ENCODE data around the gene HDGF. TPM values are rescaled to one million over a fixed set of nuclear protein-coding genes. Genes with fewer than 3 reads are reported as not detected.

The HDGF gene
- 100 to 1,000 TPM in 1 of 2 donors, 10 to 100 TPM in 1; 75.3 to 100 TPM for total RNA-seq
- 91.1 to 199 reads per million in 2 donors for total RNA-seq

DNA sequence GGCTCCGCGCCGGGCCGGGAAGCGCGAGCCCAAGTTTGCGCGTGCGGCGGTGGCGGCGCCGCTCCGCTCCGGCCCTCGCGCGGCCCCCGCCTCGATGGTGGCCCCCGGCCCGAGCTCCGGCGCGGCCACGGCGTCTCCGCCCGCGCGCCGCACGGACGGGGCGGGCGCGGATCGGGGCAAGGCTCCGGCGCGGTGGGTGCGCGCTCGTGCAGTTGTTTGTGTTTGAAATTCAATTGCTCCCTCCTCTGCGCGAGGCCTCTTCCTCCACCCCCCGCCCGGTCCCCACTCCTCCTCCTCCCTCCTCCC lies at the start of gene HDGF:
HDGF (minus strand) TSS at position 225 of the 306 bp plus-strand sequence. CDS start 246 bp downstream, outside the sequence.
- peaks cover 2% of the 10 kb centered on the region for H3K36me3 Mint-ChIP-seq (ENCODE audit: low read depth)
- DNase-seq (no peak), ATAC-seq (no peak)
- no peaks in the 10 kb centered on the region for H3K9me3 ChIP-seq (ENCODE audit: control insufficient read depth, low read length, poor library complexity, severe bottlenecking)
- no peaks in the 10 kb centered on the region for H3K27me3 Mint-ChIP-seq
- H3K27ac Mint-ChIP-seq: peak within 1 kb of the TSS; percentile 99
- H3K4me3 Mint-ChIP-seq: peak within 1 kb of the TSS; percentile 94
- H3K4me1 Mint-ChIP-seq: peaks cover 36% of the 10 kb centered on the region

- H3K36me3 Mint-ChIP-seq (ENCODE audit: low read depth): peaks cover 8% of the 10 kb centered on the region
- H3K9me3 ChIP-seq (ENCODE audit: control insufficient read depth, low read length, poor library complexity, severe bottlenecking): no peaks in the 10 kb centered on the region
- H3K4me1 Mint-ChIP-seq: peaks cover 28% of the 10 kb centered on the region
- peak; percentile 72 for ATAC-seq
- no peaks in the 10 kb centered on the region for H3K27me3 Mint-ChIP-seq
- DNase-seq: peak in 2 of 3 donors; percentile 33 to 53
- no peak overlapping the region for H3K4me3 Mint-ChIP-seq
- no peak overlapping the region for H3K27ac Mint-ChIP-seq
Measured at GRCh38 chr1:156797212-156797871, 45.9 kb upstream of the HDGF start.

- ATAC-seq (no peak), DNase-seq (no peak)
- Mint-ChIP-seq H3K4me1 (peaks cover 20% of the 10 kb centered on the region), H3K27ac (no peak overlapping the region), H3K27me3 (no peaks in the 10 kb centered on the region), H3K4me3 (no peak overlapping the region), H3K36me3 (ENCODE audit: low read depth) (peaks cover 10% of the 10 kb centered on the region)
- H3K9me3 ChIP-seq (ENCODE audit: control insufficient read depth, low read length, poor library complexity, severe bottlenecking): no peaks in the 10 kb centered on the region
Measured at GRCh38 chr1:156796340-156797097, 45.0 kb upstream of the HDGF start.

GRCh38 chr1:156795787-156796186 lies 44.3 kb upstream of the HDGF start:
- no peaks in the 10 kb centered on the region for H3K27me3 Mint-ChIP-seq
- H3K4me1 Mint-ChIP-seq: peaks cover 16% of the 10 kb centered on the region
- no peaks in the 10 kb centered on the region for H3K9me3 ChIP-seq (ENCODE audit: control insufficient read depth, low read length, poor library complexity, severe bottlenecking)
- ATAC-seq (no peak), DNase-seq (no peak)
- peaks cover 10% of the 10 kb centered on the region for H3K36me3 Mint-ChIP-seq (ENCODE audit: low read depth)
- H3K4me3 Mint-ChIP-seq: no peak overlapping the region
- H3K27ac Mint-ChIP-seq: no peak overlapping the region

GRCh38 chr1:156795374-156795733 lies 43.9 kb upstream of the HDGF start:
- H3K4me1 Mint-ChIP-seq: peaks cover 17% of the 10 kb centered on the region
- H3K27ac Mint-ChIP-seq: no peak overlapping the region
- no peak for DNase-seq
- no peaks in the 10 kb centered on the region for H3K27me3 Mint-ChIP-seq
- H3K36me3 Mint-ChIP-seq (ENCODE audit: low read depth): peaks cover 10% of the 10 kb centered on the region
- H3K4me3 Mint-ChIP-seq: no peak overlapping the region
- no peaks in the 10 kb centered on the region for H3K9me3 ChIP-seq (ENCODE audit: control insufficient read depth, low read length, poor library complexity, severe bottlenecking)
- ATAC-seq: no peak

DNA sequence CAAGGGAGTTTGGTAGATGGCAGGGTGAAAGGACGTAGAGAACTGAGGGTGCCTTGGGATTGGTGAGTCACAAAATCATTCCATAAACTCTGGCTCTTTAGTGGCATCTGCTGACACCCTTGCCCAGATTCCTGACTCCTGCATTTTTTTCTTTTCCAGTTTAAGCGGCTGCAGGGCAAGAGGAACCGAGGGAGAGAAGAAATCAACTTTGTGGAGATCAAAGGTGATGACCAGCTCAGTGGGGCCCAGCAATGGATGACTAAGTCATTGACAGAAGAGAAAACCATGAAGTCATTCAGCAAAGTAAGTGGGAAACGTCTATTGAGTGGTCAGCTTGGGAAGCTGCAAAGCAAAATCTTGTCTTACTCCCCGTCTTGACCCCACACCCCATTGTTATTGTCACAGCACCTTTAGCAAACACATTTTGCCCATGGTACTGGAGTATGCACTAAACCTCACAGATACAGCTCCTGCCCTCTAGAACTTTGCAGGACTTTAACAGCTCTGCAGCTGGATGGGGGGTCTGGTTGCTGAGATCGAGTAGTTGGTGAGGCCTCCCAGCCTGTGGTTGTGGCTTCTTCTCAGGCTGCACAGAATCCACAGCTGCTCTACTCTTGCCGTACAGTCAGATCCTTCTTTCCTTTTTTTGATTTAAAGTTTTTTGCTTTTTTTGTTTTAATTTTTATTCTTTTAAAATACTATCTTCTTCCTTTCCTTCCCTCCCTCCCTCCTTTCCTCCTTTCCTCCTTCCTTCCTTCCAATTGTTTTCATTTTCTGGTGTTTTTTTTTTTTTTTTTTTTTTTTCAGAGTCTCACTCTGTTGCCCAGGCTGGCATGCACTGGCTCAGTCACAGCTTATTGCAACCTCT lies 43.3 kb upstream of the HDGF start:
- H3K9me3 ChIP-seq (ENCODE audit: control insufficient read depth, low read length, poor library complexity, severe bottlenecking): no peaks in the 10 kb centered on the region
- Mint-ChIP-seq H3K27ac (no peak overlapping the region), H3K36me3 (ENCODE audit: low read depth) (peaks cover 10% of the 10 kb centered on the region), H3K4me1 (peaks cover 17% of the 10 kb centered on the region), H3K27me3 (no peaks in the 10 kb centered on the region), H3K4me3 (no peak overlapping the region)
- ATAC-seq (no peak), DNase-seq (no peak)

DNA sequence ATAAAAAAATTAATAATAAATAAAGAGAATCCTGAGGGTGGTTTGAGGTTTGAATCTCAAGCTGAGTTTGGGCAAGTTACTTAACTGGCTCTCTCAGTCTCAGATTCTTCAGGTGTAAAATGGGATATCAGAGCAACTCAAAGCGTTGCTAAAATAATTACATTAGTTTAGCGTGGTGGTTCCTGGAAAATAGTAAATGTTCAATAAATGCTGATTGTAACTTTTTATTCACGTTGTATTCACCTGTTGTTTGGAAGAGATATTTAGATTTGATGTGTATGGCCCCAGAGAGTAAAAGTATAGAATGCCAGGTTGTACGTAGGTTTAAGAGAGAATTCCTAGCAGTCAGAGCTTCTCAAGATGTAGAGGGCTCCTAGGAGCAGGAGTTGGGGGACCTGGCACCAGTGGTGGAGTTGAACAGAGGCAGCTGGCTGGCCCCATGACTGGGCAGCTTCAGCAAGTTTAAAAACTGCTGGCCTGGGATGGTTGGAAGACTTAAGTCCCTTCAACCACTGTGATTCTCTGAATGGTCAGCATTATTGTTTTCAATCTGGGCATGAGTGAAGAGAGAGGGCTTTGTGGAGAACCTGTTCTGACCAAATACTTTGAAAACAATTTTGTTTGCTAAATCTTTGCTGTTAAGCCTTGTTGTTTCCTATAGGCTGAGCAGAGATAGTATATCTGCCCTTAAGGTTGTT lies 38.3 kb upstream of the HDGF start:
- no peak for DNase-seq
- ATAC-seq: no peak
- peaks cover 9% of the 10 kb centered on the region for H3K36me3 Mint-ChIP-seq (ENCODE audit: low read depth)
- H3K4me1 Mint-ChIP-seq: peaks cover 16% of the 10 kb centered on the region
- H3K9me3 ChIP-seq (ENCODE audit: control insufficient read depth, low read length, poor library complexity, severe bottlenecking): no peaks in the 10 kb centered on the region
- no peak overlapping the region for H3K4me3 Mint-ChIP-seq
- no peaks in the 10 kb centered on the region for H3K27me3 Mint-ChIP-seq
- H3K27ac Mint-ChIP-seq: peak overlapping the region; percentile 84

DNA sequence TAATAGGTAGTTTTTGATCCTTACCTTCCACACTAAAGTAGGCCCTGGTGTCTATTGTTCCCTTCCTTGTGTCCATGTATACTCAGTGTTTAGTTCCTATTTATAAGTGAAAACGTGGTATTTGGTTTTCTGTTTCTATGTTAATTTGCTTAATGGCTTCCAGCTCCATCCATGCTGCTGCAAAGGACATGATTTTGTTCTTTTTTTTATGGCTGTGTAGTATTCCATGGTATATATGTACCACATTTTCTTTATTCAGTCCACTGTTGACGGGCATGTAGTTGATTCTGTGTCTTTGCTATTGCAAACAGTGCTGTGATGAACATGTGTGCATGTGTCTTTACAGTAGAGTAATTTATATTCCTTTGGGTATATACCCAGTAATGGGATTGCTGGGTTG lies 36.7 kb upstream of the HDGF start:
- no peak overlapping the region for H3K27ac Mint-ChIP-seq
- DNase-seq (no peak), ATAC-seq (no peak)
- no peaks in the 10 kb centered on the region for H3K9me3 ChIP-seq (ENCODE audit: control insufficient read depth, low read length, poor library complexity, severe bottlenecking)
- H3K4me3 Mint-ChIP-seq: no peak overlapping the region
- peaks cover 9% of the 10 kb centered on the region for H3K36me3 Mint-ChIP-seq (ENCODE audit: low read depth)
- no peaks in the 10 kb centered on the region for H3K27me3 Mint-ChIP-seq
- peaks cover 15% of the 10 kb centered on the region for H3K4me1 Mint-ChIP-seq

DNA sequence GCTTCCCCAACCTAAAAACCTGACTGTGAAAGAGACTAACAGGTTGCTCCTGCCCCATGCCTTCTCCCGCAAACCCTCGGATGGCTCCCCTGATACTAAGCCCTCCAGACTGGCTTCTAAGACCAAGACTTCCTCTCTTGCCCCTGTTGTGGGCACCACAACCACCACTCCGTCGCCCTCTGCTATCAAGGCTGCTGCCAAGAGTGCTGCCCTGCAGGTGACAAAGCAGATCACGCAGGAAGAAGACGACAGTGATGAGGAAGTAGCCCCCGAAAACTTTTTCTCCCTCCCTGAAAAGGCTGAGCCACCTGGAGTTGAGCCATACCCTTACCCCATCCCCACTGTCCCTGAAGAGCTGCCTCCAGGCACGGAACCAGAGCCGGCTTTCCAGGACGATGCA lies 35.2 kb upstream of the HDGF start:
- Mint-ChIP-seq H3K36me3 (ENCODE audit: low read depth) (peaks cover 9% of the 10 kb centered on the region), H3K27me3 (no peaks in the 10 kb centered on the region), H3K4me3 (no peak overlapping the region), H3K27ac (no peak overlapping the region), H3K4me1 (peaks cover 17% of the 10 kb centered on the region)
- ATAC-seq (no peak), DNase-seq (no peak)
- no peaks in the 10 kb centered on the region for H3K9me3 ChIP-seq (ENCODE audit: control insufficient read depth, low read length, poor library complexity, severe bottlenecking)

- Mint-ChIP-seq H3K4me1 (peaks cover 20% of the 10 kb centered on the region), H3K36me3 (ENCODE audit: low read depth) (peaks cover 10% of the 10 kb centered on the region), H3K4me3 (no peak overlapping the region), H3K27ac (peak overlapping the region; percentile 43), H3K27me3 (no peaks in the 10 kb centered on the region)
- H3K9me3 ChIP-seq (ENCODE audit: control insufficient read depth, low read length, poor library complexity, severe bottlenecking): no peaks in the 10 kb centered on the region
- no peak for DNase-seq
- no peak for ATAC-seq
Measured at GRCh38 chr1:156785458-156785857, 34.0 kb upstream of the HDGF start.

DNA sequence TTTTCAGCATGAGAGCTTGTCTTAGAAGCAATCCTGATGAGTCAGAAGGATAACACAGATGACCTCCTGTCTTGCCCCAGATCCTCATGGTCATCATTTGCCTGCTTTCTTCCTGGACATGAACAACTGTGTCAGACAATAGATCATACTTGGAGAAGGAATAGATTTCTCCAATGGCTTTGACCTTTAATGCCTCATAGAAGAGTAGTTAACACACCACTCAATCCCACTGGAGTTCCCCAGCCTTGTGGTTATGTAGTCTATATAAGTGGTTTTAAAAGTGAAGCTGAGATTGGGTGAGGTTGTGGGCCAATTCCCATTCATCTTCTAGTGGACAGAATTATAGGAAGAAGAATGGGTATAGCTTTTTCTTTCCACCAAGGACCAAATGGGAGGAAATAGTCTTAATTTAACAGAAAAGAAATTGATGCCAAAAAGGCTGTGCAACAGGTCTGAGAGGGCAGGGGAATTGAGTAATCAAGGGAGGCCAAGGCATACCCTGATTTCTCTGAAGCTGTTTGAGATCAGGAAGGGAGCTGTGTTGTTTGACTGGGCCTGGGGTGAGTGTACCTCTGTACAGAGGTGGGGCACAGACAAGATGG lies 30.2 kb upstream of the HDGF start:
- ATAC-seq (no peak), DNase-seq (no peak)
- Mint-ChIP-seq H3K4me1 (peaks cover 25% of the 10 kb centered on the region), H3K4me3 (no peak overlapping the region), H3K27ac (no peak overlapping the region), H3K36me3 (ENCODE audit: low read depth) (peaks cover 3% of the 10 kb centered on the region), H3K27me3 (no peaks in the 10 kb centered on the region)
- no peaks in the 10 kb centered on the region for H3K9me3 ChIP-seq (ENCODE audit: control insufficient read depth, low read length, poor library complexity, severe bottlenecking)

DNA sequence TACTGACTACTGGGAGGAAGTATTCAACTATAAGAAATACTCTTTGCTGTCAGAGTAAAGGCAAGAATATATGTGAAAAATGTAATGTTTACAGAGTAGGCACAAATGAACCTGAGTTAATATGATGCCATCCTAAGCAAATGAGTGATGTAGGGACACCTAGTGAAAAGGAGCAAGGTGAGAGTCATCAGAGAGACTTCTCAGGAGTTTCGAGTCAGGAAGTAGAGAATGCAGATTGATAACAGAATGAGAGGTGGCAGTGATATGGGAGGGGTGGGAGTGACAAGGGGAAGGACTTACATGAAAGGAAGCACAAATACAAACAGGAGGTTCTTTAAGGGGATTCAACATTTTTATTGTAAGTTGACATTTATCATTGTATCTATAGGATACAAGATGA lies 26.1 kb upstream of the HDGF start:
- DNase-seq: no peak
- H3K4me3 Mint-ChIP-seq: no peak overlapping the region
- H3K27me3 Mint-ChIP-seq: no peaks in the 10 kb centered on the region
- no peak for ATAC-seq
- no peaks in the 10 kb centered on the region for H3K9me3 ChIP-seq (ENCODE audit: control insufficient read depth, low read length, poor library complexity, severe bottlenecking)
- peaks cover 42% of the 10 kb centered on the region for H3K4me1 Mint-ChIP-seq
- peak overlapping the region; percentile 78 for H3K27ac Mint-ChIP-seq
- H3K36me3 Mint-ChIP-seq (ENCODE audit: low read depth): peaks cover 6% of the 10 kb centered on the region

Data from T-helper 17 cell (primary cell).